Prostate gland (tissue), 2 donors: Measurements from ENCODE around the gene MEIOB.

Experiments used
- CTCF ChIP-seq, 4 experiments: fragments of 200-600 bp in 2 of 4; fragments of 450-650 bp in 2 of 4; sonication (generic) in 2 of 4; IDR thresholded peaks; 1 replicate in 3 of 4; 2 replicates in 1 of 4; pipeline ENCODE4 v1.5.1; 2016 to 2019; ENCODE audit warnings: antibody characterized with exemption in 4 of 4, mild to moderate bottlenecking in 2 of 4, moderate library complexity in 2 of 4
- POLR2A ChIP-seq: fragments of 450-650 bp; IDR thresholded peaks from one replicate; pipeline ENCODE4 v1.6.1; 2016; ENCODE audit warnings: antibody characterized with exemption, mild to moderate bottlenecking
- POLR2AphosphoS5 ChIP-seq: sonication (generic); formaldehyde crosslinking; IDR thresholded peaks from one replicate; pipeline ENCODE4 v1.6.1; 2017; ENCODE audit warnings: antibody characterized with exemption

- TF ChIP-seq CTCF (IDR thresholded peaks at IDR 0.05) (no peak), POLR2A (no peak), POLR2AphosphoS5 (no peak)
Measured at GRCh38 chr16:1818873-1819525, 53.0 kb downstream of the MEIOB start.
